HTERT RPE-1 (cell line): ENCODE results near the gene SC5D.

Source experiments
- in situ Hi-C: fragments of 300-500 bp; cut with MboI; formaldehyde crosslinking; loops from 4 replicates; pipeline ENCODE4 v1.14.3; 2020; ENCODE audit warnings: low sequenced_read_pairs

The SC5D gene, protein sequence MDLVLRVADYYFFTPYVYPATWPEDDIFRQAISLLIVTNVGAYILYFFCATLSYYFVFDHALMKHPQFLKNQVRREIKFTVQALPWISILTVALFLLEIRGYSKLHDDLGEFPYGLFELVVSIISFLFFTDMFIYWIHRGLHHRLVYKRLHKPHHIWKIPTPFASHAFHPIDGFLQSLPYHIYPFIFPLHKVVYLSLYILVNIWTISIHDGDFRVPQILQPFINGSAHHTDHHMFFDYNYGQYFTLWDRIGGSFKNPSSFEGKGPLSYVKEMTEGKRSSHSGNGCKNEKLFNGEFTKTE

DNA sequence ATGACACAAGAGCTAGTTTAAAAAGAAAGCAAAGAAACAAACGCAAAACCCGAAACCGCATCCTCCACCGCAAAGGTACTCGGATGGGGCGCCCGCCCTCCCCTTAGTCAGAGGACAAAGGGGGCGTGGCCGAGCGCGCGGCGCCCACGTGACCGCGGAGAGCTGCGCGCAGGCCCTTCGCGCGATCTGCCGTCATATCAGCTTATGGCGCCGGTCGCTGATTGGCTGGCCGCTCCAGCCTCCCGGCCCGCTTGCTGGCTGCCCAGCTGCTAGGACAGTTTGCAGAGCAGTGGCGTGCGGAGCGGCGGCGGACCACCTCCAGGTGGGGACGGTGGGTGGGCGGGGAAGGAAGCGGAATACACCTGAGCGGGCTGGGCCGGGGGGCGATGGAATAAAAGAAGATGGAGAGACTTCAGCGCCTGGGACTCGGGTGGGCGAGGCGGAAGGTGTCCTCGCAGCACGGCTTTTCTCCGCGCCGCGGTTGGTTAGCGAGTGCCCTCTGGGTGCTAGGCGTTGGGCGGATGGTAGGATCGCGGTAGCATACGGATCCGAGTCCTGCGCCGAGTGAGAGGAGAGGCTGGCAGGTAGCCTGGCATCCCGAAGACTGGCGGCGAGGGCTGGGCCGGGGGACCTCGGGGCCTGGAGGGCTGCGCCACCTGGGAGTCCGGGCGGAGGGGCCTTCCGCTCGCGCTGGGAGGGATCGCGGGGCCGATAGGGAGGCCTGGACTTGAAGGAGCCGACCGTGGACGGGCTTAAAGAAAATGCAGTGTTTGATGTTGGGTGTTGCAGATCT is at the start of gene SC5D:
SC5D (plus strand) TSS at position 277 of the 793 bp plus-strand sequence. CDS start 10,605 bp downstream, outside the sequence.
- in situ Hi-C loops: no loop called here

DNA sequence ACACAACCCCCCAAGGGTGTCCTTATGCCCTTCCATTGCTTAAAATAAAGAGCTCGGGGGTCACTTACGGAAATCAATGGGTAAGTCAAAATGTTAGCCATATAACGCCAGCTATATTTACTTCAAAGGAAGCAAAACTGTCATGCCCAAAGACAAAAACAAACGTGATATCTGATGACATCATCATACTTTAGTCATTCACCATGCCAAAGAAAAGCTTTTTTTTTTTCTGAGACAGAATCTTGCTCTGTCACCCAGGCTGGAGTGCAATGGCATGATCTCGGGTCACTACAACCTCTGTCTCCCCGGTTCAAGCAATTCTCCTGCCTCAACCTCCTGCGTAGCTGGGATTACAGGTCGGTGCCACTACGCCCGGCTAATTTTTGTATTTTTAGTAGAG is 47.7 kb upstream of the SC5D start:
- in situ Hi-C loops: no loop called here

DNA sequence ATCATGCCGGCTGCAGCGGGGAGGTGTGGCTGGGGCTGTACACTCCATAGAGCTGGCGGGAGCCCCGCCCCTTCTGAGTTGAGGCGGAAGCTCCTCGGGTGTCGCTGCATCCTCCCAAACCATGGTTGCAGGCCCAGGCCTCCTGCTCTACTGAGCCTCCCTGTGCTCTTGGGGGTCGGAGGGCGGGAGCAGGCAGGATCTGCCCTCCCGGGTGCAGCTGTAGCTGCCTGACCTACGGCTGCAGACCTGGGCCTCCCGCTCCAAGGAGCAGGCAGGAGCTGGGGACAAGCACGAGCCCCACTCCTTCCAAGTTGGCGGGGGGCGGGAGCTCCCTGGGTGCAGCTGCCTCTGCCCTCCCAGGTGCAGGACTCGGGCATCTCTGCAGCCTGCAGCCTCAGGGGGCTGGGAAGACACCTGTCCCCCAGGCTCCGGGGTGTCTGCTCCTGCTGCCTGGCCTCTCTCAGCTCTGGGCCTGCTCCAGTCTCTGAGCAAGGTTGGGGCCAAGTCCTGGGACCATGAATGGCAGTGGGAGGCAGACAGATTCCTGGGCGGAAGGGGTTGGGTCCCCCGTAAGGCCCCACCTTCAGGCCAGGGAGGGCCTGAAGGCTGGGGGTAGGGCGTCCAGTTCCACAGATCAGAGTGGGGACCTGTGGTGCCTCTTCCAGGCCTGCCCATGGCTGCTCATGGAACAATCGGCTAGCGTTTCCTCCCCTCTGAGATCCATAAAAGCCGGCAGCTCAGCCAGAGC is 46.4 kb upstream of the SC5D start:
- in situ Hi-C loops: no loop called here

DNA sequence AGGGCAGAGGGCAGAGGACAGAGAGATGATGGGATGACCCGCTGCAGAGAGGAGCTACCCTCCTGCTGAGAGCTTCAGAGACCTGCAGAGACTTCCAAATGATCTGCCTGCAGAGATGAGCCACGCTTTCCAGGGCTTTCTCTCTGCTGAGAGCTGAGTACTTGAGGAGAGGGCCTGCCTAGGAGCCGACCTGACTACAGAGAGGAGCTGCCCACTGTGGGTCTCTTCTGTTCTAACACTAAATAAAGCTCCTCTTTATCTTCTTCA is 45.9 kb upstream of the SC5D start:
- in situ Hi-C loops: no loop called here

DNA sequence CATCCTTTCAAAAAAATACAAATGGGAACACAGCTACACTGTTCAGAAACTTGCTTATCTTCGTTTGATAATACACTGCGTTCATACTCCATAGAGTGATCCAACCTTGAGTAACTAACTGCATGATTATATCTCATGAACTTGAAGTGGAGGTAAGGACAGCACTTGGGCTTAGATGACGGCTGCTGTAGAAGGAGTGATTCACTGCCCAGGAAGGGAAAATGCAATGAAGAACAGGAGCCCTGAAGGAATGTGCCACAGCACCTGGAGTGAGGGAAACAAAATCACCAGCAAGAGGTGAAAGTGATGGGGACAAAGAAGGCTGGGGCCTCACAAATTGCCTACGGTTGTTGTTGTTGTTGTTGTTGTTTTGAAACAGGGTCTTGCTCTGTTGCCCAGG is 44.1 kb upstream of the SC5D start:
- in situ Hi-C loops: no loop called here

DNA sequence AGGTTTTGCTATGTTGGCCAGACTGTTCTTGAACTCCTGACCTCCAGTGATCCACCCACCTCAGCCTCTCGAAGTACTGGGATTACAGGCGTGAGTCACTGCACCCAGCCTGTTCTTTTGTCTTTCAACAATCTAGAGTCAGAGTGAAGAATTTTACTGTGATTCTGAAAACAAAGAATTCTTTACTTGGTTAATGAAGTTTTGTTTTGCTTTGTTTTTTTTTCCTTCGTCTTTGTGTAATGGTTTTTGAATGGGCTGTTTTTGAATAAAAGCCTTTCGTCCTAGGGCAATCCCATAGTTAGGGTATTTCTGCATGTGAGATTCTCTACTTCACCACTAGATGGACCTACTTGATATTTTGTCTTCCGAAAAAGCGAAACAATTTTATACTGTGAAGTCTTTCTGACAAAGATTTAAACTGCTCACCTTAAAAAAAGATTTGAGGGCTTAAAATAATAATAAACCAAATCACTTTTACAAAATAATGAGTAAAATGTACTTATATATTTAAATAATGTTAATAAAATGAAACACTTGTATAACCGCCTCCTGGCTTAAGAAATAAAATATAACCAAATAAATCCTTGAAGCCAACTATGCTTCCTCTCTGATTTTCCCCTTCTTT is 43.4 kb upstream of the SC5D start:
- in situ Hi-C loops: no loop called here

DNA sequence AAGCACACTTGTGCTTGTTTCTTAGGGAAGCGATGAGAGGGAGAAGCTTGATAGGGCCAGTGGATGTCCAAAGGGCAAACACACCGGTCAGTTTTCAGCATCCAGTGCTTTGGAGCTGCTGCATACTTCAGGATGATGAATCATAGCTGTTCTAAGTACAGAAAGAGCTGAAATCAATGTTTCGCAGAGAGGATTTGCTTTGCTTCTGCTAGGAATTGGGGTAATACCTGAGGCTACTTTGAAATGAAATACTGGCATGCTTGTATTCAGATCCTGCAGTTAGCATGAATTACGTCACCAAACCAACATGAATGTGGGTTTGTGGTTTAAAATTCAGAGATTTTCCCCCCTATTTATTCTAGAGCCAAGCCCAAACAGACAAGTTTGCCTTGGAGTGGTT is 41.7 kb upstream of the SC5D start:
- in situ Hi-C loops: no loop called here

DNA sequence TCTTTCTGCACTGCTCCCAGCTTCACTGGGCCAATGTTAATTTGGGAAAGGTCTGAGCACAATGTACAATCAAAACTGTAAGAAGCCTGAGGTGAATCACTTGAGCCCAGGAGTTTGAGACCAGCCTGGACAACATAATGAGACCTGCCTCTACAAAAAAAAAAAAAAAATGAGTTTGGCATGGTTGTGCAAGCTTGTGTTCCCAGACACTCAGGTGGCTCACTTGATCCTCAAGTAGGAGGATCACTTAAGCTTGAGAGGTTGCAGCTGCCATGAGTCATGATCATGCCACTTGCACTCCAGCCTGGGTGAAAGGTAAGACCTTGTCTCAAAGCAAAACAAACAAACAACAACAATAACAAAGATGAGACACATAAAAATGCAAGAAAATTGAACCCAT is 38.6 kb upstream of the SC5D start:
- in situ Hi-C loops: no loop called here

DNA sequence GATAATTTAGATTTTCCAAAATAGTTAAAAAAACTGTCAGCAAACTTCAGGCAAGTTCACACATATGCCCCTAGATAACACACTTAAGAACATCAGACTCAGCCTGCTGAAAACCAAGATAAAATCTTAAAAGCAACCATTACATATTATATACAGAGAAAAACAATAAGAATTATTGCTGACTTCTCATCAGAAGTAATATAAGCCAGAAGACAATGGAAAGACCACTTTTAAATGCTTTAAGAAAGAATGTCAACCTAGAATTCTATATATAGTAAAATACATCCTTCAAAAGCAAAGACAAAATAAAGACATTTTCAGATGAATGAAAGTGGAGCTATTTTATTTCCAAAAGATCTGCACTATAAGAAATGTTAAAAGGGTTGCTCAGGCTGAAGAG is 37.8 kb upstream of the SC5D start:
- in situ Hi-C loops: no loop called here

DNA sequence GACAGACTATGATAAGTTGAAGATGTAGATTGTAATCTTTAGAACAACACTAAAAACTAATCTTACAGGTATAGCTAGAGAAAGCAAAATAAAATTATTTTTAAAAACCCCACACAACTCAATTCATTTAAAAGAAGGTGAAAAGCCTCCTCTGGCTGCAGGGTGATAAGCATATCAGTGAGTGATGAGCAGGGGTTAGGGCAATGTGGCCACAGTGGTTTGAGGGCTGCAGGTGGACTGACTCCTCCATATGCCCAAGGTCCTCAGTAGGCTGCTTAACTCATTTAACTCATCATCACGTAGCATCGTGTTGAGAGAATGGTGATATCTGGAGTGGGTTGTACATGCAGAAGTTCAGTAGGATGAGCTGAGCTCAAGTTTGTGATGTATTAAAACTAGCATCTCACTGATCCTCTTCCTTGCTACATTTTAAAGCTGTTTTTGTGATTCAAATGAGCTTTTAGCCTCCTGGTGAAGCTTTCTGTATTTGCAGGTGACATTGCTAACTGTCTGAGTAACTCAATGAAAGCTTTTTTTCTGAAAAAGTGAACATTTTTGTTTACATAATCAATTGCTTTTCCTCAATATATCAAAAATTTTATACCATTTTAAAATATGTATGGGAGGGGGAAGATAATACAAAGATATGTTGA is 37.0 kb upstream of the SC5D start:
- in situ Hi-C loops: no loop called here

DNA sequence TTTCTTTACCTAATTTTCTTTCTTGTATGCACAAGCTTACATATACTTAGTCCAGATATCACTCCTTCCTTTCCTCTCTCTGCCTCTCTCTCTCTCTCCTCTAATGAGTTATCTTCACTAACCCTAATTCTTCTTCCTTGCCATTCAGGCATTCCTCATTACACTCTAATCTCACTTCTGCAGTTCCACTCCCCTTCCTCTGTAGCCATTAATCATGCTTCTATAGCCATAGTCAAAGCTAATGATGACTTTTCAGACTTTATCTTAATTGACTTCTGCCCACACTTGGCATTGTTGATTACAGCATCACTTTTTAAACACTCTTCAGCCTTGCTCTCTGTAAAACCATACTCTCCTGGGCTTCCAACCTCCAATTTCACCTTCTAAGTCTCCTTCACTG is 35.3 kb upstream of the SC5D start:
- in situ Hi-C loops: no loop called here

DNA sequence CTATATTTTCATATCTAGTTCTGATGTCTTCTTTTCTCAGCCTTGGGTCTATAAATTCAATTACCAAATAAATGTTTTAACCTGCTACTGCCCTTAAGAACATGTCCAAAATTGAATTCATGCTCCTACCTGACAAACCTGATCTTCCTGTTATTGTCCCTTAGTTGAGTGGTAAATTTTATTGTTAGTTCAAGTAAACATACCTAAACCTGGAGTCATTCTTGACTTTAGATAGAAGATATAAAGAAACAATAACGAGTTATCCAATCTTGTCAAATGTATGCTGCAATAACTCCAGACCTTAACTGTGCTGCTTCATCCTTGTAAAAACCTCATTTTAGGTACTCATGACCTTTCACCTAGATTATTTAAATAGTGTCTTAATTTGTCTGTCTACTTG is 34.6 kb upstream of the SC5D start:
- in situ Hi-C loops: no loop called here

DNA sequence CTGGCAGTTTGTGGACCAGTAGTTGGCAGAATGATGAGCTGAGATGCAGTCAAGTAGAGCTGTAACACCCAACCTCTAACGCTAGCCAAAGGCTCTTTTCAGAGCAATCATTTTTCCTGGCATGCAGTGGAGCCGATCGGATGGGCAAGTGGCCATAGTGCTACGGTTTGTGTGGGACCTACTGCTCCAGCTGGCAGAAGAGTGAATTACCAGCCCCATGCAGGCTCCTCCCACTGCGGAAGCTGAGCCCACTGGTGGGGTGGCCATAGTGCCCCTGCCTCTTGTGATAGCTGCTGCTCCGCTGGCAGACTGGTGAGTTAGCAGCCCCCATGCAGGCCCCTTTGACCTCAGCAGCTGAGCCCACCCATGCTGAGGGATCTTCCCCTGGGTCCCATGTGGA is 27.0 kb upstream of the SC5D start:
- in situ Hi-C loops: no loop called here

DNA sequence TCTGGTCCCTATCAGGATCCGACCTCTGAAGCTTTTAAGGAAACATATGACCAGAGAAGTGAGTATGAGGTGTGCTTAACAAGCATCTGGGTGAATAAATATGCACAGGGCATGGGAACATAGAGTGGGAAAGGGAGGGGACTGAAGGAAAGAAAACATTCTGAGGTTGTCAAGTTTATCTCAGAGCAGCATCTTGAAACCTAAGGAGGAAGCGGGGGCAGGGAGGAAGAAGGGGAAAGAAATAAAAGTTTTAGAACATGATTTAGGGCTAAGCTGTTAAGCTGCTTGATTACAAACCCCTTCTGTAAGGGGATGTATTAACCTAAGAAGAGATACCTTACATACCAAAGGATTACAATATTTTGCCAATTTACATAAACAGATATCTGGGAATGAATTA is 24.0 kb upstream of the SC5D start:
- in situ Hi-C loops: no loop called here

DNA sequence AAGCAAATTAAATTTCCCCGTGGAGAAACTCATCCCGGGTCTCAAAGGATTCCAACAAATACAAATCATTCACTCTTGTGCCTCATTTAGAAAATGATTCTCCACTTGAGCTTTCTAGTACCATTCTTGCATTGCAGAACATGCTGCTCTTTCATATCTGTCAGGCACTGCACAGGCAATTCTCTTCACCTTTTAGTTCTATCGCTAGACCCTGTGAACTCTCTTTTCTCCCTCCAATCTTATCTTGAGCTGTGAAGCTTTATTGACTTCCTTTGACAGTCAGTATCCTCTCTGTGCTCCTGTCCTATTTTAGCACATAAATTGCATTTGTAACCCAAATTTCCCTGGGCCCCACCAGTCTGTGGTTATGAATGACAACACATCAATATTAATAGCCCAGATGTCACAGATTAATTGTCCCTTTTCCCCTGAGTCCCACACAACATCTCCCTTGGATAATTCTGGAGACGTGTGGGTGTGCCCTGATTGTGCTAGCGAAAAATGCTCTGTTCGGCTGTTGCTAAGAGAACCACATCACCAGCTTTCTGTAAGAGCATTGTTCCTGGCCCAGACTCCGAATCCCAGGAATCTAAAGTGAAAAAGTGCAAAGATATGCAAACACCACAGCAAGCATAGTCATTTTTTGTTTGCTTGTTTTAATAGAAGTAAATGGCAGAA is 22.4 kb upstream of the SC5D start:
- in situ Hi-C loops: no loop called here

DNA sequence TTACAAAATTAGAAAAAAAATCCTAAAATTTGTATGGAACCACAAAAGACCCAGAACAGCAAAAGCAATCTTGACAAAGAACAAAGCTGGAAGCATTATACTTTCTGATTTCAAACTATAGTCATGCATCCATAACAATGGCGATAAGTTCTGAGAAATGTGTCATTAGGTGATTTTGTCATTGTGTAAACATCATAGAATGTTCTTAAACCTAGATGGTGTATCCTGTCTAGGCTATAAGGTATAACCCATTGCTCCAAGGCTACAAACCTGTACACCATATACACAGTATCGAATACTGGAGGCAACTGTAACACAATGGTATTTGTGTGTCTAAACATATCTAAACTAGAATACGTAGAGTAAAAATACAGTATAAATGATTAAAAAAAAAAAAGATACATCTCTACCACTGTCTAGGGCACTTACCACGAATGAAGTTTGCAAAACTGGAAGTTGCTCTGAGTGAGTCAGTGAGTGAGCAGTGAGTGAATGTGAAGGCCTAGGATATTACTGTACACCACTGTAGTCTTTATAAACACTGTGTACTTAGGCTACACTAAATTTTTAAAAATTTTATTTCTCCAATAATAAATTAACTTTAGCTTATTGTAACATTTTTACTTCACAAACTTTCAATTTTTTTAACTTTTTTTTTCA is 18.1 kb upstream of the SC5D start:
- in situ Hi-C loops: no loop called here

DNA sequence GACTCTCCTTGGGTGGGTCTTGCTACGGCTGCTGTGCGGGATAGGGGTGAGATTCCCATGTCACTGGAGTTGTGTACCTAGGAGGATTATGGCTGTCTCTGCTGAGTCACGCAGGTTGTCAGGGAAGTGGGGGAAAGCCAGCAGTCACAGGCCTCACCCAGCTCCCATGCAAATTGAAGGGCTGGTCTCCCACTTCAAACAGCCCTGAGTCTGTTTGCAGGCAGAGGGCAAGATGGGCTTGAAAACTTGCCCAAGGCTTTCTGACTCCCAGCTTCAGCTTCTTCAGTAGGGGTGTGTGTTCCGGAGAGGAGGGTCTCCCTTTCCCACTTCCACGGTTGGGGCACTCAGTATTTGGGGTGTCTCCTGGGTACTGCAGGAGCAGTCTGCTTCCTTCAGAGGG is 10.9 kb upstream of the SC5D start:
- in situ Hi-C loops: no loop called here

DNA sequence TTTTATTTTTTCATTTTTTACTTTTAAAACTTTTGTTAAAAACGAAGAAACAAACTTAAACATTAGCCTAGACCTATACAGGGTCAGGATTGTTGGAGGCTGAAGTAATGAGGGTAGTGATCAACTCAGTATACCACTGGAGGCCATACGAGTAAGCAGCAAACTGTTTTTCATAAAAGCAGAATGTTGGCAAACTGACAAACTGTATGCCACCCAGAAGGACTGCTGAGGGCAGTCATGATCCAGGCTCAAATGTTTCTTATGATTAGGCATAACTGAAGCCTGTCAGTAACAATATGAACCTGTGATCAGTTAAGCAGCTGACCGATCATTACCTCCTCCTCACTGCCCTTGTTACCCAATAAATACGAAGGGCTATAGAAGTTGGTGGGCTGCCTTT is 10.2 kb upstream of the SC5D start:
- in situ Hi-C loops: no loop called here

DNA sequence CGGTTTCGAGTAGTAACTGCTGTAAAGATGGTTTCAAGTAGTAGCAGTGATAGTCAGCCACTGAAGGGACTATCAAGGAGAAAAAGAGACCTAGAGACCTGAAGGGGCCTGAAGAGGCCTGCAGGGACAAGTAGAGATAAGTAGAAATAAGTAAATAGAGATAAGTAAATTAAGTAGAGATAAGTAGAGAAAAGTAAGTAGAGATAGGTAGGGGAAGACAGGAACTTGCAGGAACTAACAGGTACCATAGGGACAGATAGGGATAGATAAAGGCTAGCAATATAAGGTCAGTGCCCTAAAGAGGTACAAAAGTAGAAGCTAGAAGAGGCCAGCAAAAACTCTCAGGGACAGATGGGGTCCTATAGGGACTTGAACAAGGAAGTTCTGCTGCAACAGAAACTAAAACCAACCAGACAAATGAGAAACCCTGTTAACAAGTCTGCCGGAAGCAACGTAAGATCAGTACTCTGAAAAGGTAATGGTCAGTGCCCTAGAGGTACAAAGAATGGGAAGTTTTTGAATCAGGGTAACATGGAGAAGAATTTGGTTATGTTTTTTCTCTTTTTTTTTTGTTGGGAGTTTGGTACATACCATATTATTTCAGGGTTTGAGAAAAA is 9.6 kb upstream of the SC5D start:
- in situ Hi-C loops: no loop called here

DNA sequence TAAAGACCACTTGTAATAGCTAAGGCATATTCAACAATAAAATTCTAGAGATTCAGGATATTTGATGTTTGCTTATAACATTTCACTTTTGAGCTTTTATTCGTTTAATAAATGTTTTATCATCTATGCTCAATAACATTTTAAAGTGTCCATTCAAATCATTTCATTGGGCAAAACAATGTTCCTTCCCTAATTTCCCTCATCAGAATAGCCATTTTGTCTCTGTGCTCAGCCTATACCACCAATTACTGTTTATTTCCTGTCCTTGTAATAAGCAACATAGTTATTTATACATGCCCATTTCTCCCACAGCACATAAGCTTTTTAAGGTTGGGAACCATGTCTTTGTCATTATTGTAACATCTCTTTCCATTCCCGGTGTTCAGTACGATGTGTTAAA is 1.3 kb upstream of the SC5D start:
- in situ Hi-C loops: no loop called here
